Mucosa of rectum (tissue), 2 donors: ENCODE data around the gene MYOG.

ENCODE experiments used
- H3K27ac ChIP-seq, 2 donors: one replicate each; pipeline ENCODE4 v1.7.0; 2013; ENCODE audit warnings: inconsistent platforms in 2 of 2, low read depth in 2 of 2, low read length in 2 of 2
- H3K27me3 ChIP-seq, 2 donors: one replicate each; pipeline ENCODE4 v1.7.0; 2013; ENCODE audit warnings: low read length in 2 of 2; ENCODE audit not compliant: control insufficient read depth in 2 of 2, insufficient read depth in 2 of 2
- H3K36me3 ChIP-seq, 2 donors: one replicate each; pipeline ENCODE4 v1.7.0; 2013; ENCODE audit warnings: low read length in 2 of 2; ENCODE audit not compliant: control insufficient read depth in 2 of 2, insufficient read depth in 2 of 2
- H3K4me1 ChIP-seq, 2 donors: one replicate each; pipeline ENCODE4 v1.7.0; 2013; ENCODE audit warnings: low read length in 2 of 2, mild to moderate bottlenecking in 1 of 2; ENCODE audit not compliant: control insufficient read depth in 2 of 2, insufficient read depth in 2 of 2
- H3K4me3 ChIP-seq, 2 donors: one replicate each; pipeline ENCODE4 v1.7.0; 2013; ENCODE audit warnings: low read length in 2 of 2
- H3K9ac ChIP-seq, 2 donors: one replicate each; pipeline ENCODE4 v1.7.0; 2013; ENCODE audit warnings: low read length in 2 of 2, low read depth in 1 of 2, mild to moderate bottlenecking in 1 of 2
- H3K9me3 ChIP-seq, 2 donors: one replicate each; pipeline ENCODE4 v1.7.0; 2013; ENCODE audit warnings: low read length in 2 of 2; ENCODE audit not compliant: control insufficient read depth in 2 of 2
- donor health status: healthy.
- donor health status: Normal muscosa, but diverticular disease.

The MYOG gene

GRCh38 chr1:203085528-203086406 is at the start of gene MYOG:
Gene MYOG, minus strand, starts transcription at chr1:203086012. Its CDS starts 51 bp downstream, at chr1:203085961.
- no peak within 1 kb of the TSS for H3K27ac ChIP-seq
- peaks cover 6 to 9% of the 10 kb centered on the region in 2 donors for H3K27me3 ChIP-seq
- no peaks in the 10 kb centered on the region for H3K36me3 ChIP-seq
- no peak within 1 kb of the TSS for H3K4me3 ChIP-seq
- H3K4me1 ChIP-seq: no peaks in the 10 kb centered on the region
- H3K9me3 ChIP-seq: no peaks in the 10 kb centered on the region
- no peak within 1 kb of the TSS for H3K9ac ChIP-seq

- Histone ChIP-seq H3K9me3 (no peaks in the 10 kb centered on the region), H3K4me1 (peaks cover 0 to 11% of the 10 kb centered on the region in 2 donors), H3K27me3 (no peaks in the 10 kb centered on the region), H3K36me3 (no peaks in the 10 kb centered on the region), H3K27ac (peak overlapping the region in 1 of 2 donors; percentile 2), H3K9ac (no peak overlapping the region), H3K4me3 (no peak overlapping the region)
Observed at GRCh38 chr1:203133970-203134725, 48.3 kb upstream of the MYOG start.

DNA sequence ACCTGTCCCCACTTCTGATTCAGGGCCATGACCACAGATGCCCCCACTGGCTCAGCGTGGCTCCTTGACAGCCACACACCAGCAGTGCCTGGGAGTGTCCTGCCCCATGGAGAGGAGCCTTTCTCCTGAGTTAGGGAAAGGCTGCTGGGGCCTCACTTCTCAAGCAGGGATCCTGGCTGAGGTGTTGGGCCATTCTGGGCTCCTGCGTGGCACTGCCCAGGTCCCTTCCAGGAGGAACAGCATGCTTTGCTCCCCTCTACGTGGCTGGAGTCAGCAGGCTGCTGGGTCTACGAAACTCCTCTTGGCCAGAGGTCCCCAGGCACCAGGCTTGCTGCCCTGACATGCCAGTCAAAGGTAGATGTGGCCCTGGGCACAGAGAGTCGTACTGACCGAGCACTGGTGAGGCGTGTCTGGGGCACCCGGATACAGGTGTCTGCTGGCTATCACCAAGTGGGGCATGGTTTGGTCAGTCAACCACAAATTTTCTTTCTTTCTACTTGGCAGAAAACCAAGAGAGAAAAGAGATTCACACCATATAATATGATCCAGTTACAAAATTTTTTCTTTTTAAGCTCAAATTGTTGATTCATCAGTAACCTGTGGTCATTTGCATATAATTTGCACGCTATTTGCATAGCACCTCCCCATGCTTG is 45.9 kb upstream of the MYOG start:
- H3K9me3 ChIP-seq: no peaks in the 10 kb centered on the region
- H3K4me1 ChIP-seq: peaks cover 9 to 21% of the 10 kb centered on the region in 2 donors
- H3K36me3 ChIP-seq: no peaks in the 10 kb centered on the region
- H3K27ac ChIP-seq: no peak overlapping the region
- H3K4me3 ChIP-seq: no peak overlapping the region
- peaks cover 4 to 10% of the 10 kb centered on the region in 2 donors for H3K27me3 ChIP-seq
- no peak overlapping the region for H3K9ac ChIP-seq

GRCh38 chr1:203130358-203130985 is 44.7 kb upstream of the MYOG start:
- no peak overlapping the region for H3K9ac ChIP-seq
- H3K27ac ChIP-seq: no peak overlapping the region
- H3K27me3 ChIP-seq: peaks cover 13 to 16% of the 10 kb centered on the region in 2 donors
- no peaks in the 10 kb centered on the region for H3K9me3 ChIP-seq
- no peaks in the 10 kb centered on the region for H3K36me3 ChIP-seq
- H3K4me1 ChIP-seq: peaks cover 12 to 13% of the 10 kb centered on the region in 2 donors
- H3K4me3 ChIP-seq: no peak overlapping the region

- Histone ChIP-seq H3K27me3 (peaks cover 17 to 22% of the 10 kb centered on the region in 2 donors), H3K27ac (no peak overlapping the region), H3K9me3 (no peaks in the 10 kb centered on the region), H3K4me1 (peaks cover 12 to 13% of the 10 kb centered on the region in 2 donors), H3K4me3 (no peak overlapping the region), H3K9ac (no peak overlapping the region), H3K36me3 (no peaks in the 10 kb centered on the region)
Observed at GRCh38 chr1:203129501-203130231, 43.9 kb upstream of the MYOG start.

DNA sequence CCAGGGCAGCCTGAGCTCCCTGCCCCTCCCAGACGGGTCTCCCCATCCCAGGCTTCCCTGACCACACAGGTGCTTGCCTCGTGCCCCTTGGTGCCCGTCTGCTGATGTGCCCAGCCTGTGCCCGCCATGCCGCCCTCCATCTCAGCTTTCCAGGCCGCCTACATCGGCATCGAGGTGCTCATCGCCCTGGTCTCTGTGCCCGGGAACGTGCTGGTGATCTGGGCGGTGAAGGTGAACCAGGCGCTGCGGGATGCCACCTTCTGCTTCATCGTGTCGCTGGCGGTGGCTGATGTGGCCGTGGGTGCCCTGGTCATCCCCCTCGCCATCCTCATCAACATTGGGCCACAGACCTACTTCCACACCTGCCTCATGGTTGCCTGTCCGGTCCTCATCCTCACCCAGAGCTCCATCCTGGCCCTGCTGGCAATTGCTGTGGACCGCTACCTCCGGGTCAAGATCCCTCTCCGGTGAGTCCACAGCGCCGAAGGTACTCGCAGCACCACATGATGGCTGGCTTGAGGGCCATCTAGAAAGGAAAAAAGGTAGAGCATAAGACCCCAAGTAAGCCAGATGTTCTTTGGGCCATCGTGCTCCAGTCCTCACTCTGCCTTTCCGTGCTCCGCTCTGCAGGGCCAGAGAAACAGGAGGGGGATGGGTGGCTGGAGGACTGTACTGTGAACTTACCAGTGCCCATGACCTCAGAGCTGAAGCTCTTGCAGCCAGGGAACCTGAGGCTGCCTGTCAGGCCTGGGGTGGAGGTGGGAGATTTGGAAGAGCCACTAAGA is 43.1 kb upstream of the MYOG start:
- H3K9me3 ChIP-seq: no peaks in the 10 kb centered on the region
- no peaks in the 10 kb centered on the region for H3K36me3 ChIP-seq
- H3K27me3 ChIP-seq: peaks cover 17 to 22% of the 10 kb centered on the region in 2 donors
- H3K4me3 ChIP-seq: peak overlapping the region in 1 of 2 donors; percentile 31
- H3K27ac ChIP-seq: no peak overlapping the region
- H3K4me1 ChIP-seq: peaks cover 12 to 13% of the 10 kb centered on the region in 2 donors
- peak overlapping the region in 1 of 2 donors; percentile 20 for H3K9ac ChIP-seq

DNA sequence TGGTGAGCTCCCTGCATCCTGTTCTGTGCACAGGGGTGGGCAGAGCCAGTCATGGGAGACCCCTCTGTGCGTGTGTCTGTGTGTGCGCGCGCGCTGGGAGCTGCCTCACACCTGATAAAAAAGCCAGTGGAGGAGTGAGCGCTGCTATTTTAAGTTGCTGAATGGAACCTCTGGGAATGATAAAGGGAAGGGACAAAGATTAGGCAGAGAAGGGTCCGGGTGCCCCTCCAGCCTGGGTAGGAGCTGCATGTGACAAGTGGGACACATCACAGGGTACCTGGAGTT is 42.6 kb upstream of the MYOG start:
- H3K27me3 ChIP-seq: peaks cover 17 to 22% of the 10 kb centered on the region in 2 donors
- H3K9me3 ChIP-seq: no peaks in the 10 kb centered on the region
- no peaks in the 10 kb centered on the region for H3K36me3 ChIP-seq
- peaks cover 12 to 13% of the 10 kb centered on the region in 2 donors for H3K4me1 ChIP-seq
- H3K27ac ChIP-seq: no peak overlapping the region
- H3K4me3 ChIP-seq: peak overlapping the region in 1 of 2 donors; percentile 31
- peak overlapping the region in 1 of 2 donors; percentile 20 for H3K9ac ChIP-seq

DNA sequence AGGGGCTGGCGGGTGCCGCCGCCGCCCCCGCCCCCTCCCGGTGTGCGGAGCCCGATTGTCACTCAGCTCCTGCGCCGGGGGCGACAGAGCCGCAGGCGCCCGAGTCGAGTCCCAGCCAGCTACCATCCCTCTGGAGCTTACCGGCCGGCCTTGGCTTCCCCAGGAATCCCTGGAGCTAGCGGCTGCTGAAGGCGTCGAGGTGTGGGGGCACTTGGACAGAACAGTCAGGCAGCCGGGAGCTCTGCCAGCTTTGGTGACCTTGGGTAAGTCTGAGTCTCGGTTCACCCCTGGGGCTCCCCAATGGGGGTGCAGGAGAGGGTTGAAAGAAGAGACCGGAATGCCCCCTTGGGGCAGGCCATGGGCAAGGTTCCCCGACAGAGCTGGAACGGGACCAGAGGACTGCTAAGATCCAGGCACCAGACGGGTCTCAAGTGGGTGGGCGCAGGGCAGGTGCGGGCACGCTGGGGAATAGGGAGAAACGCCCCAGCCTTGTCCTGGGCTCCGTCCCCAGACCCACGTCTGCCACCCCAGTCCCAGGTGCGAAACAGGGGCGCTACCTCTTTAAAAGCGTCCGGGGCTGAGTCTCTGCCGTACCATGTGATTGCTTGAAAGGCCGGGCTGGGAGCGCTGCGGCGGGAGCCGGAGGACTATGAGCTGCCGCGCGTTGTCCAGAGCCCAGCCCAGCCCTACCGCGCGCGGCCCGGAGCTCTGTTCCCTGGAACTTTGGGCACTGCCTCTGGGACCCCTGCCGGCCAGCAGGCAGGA is 42.0 kb upstream of the MYOG start, which contains the start of gene ADORA1:
TSS of gene ADORA1 (plus strand) at position 61 of the 765 bp plus-strand sequence. CDS start 1,116 bp downstream, outside the sequence.
- Histone ChIP-seq H3K27ac (peak within 1 kb of the TSS in 1 of 2 donors; percentile 9), H3K4me3 (peak within 1 kb of the TSS; percentile 62 to 64), H3K9ac (peak within 1 kb of the TSS in 1 of 2 donors; percentile 20), H3K36me3 (no peaks in the 10 kb centered on the region), H3K4me1 (peaks cover 12 to 13% of the 10 kb centered on the region in 2 donors), H3K27me3 (peaks cover 17 to 22% of the 10 kb centered on the region in 2 donors), H3K9me3 (no peaks in the 10 kb centered on the region)
